ENCODE data around the gene TMEM238L. TPM values are rescaled to one million over a fixed set of nuclear protein-coding genes. Genes with fewer than 3 reads are reported as not detected.

TMEM238L gene
- total RNA-seq, 4 donors from 2014 or later, result 16.3 to 45.3 (median 25.4) TPM

DNA sequence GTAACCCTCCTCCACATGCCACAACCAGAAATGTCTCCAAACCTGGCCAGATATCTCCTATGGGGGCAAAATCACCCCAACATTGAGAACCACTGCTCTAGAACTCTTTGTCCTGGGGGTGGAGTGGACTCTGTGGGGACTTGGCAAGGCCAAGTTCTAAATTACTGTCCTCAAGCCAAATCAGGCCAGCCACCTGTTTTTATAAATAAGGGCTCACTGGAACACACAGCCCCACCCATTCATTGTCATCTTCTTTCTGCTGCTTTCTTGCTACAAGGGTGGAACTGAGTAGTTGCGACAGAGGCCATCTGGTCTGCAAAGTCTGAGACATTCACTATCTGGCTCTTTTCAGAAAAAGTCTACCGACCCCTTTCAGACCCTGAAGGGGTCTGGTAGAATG lies 47.3 kb downstream of the TMEM238L start:
- TF ChIP-seq, protein P1, sequence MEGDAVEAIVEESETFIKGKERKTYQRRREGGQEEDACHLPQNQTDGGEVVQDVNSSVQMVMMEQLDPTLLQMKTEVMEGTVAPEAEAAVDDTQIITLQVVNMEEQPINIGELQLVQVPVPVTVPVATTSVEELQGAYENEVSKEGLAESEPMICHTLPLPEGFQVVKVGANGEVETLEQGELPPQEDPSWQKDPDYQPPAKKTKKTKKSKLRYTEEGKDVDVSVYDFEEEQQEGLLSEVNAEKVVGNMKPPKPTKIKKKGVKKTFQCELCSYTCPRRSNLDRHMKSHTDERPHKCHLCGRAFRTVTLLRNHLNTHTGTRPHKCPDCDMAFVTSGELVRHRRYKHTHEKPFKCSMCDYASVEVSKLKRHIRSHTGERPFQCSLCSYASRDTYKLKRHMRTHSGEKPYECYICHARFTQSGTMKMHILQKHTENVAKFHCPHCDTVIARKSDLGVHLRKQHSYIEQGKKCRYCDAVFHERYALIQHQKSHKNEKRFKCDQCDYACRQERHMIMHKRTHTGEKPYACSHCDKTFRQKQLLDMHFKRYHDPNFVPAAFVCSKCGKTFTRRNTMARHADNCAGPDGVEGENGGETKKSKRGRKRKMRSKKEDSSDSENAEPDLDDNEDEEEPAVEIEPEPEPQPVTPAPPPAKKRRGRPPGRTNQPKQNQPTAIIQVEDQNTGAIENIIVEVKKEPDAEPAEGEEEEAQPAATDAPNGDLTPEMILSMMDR (IDR thresholded peaks at IDR 0.05), result no peak
- no peak for TF ChIP-seq POLR2A (IDR thresholded peaks at IDR 0.05)
- H3K27ac ChIP-seq, result peak overlapping the region in 1 of 4 donors; percentile 45
- H3K4me1 ChIP-seq, result no peaks in the 10 kb centered on the region
- H3K36me3 ChIP-seq, result no peaks in the 10 kb centered on the region
- H3K27me3 ChIP-seq, result no peaks in the 10 kb centered on the region
- no peak for DNase-seq
- H3K9me3 ChIP-seq, result no peaks in the 10 kb centered on the region
- no peak overlapping the region for H3K4me3 ChIP-seq

- Histone ChIP-seq H3K9me3 (no peaks in the 10 kb centered on the region), H3K27me3 (no peaks in the 10 kb centered on the region), H3K36me3 (no peaks in the 10 kb centered on the region), H3K4me3 (no peak overlapping the region), H3K4me1 (no peaks in the 10 kb centered on the region), H3K27ac (peak overlapping the region in 1 of 4 donors; percentile 45)
- DNase-seq, result no peak
- TF ChIP-seq POLR2A (IDR thresholded peaks at IDR 0.05), result no peak
- TF ChIP-seq, protein P1 (IDR thresholded peaks at IDR 0.05), result no peak
Measured at GRCh38 chr17:10756185-10756584, 47.7 kb downstream of the TMEM238L start.

GRCh38 chr17:10755592-10756127 lies 48.2 kb downstream of the TMEM238L start:
- no peak for DNase-seq
- no peaks in the 10 kb centered on the region for H3K4me1 ChIP-seq

DNA sequence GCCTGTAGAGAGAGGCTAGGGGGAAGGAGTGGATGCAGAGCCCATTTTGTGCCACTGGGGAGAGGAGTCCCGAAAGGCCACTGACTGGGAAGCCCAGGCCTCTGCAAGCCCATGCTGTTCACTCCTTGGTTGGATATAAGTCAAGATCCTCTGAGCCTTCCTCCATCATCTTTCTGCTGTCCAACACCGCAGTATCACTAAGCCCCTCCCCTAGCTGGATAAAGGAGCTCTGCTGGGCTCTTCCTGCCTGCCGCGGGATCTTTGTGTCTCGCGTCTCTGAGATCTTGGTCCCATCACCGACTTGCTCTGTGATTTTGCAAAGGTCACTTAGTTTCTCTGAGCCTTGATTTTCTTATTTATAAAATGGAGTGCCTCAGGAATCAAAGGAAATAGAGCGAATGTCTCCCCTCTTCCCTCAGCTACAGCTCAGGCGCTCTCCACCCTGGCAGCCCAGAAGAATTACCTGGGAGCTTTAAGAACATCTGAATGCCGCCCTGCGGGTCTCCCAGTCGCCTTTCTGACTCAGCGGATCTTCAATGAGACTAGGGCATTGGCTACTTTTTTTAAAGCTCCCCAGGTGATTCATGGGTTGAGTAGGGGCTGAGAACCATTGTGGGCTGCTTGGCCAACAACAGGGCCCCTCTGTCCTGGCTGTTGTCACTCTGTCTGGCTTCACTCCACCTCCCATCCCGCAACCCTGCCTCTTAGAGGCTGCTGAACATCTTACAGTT lies 48.9 kb downstream of the TMEM238L start:
- Histone ChIP-seq H3K27me3 (no peaks in the 10 kb centered on the region), H3K27ac (no peak overlapping the region), H3K4me3 (no peak overlapping the region), H3K36me3 (no peaks in the 10 kb centered on the region), H3K4me1 (no peaks in the 10 kb centered on the region), H3K9me3 (no peaks in the 10 kb centered on the region)
- DNase-seq, result no peak
- TF ChIP-seq, protein P1 (IDR thresholded peaks at IDR 0.05), result no peak
- TF ChIP-seq POLR2A (IDR thresholded peaks at IDR 0.05), result no peak

More at GRCh38 chr17:10755592-10756127, 48.2 kb downstream of the TMEM238L start:
- Histone ChIP-seq H3K9me3 (no peaks in the 10 kb centered on the region), H3K36me3 (no peaks in the 10 kb centered on the region), H3K4me3 (no peak overlapping the region), H3K27me3 (no peaks in the 10 kb centered on the region), H3K27ac (peak overlapping the region in 1 of 4 donors; percentile 45)
- no peak for TF ChIP-seq POLR2A (IDR thresholded peaks at IDR 0.05)
- TF ChIP-seq, protein P1 (IDR thresholded peaks at IDR 0.05), result no peak

- H3K4me3 ChIP-seq, result no peak overlapping the region
- no peaks in the 10 kb centered on the region for H3K9me3 ChIP-seq
- peak in 1 of 3 donors; percentile 69 for DNase-seq
- no peaks in the 10 kb centered on the region for H3K4me1 ChIP-seq
- no peaks in the 10 kb centered on the region for H3K36me3 ChIP-seq
- TF ChIP-seq, protein P1 (IDR thresholded peaks at IDR 0.05), result peak in 3 of 6 experiments; percentile 32 to 50 (median 36)
- TF ChIP-seq POLR2A (IDR thresholded peaks at IDR 0.05), result no peak
- no peak overlapping the region for H3K27ac ChIP-seq
- H3K27me3 ChIP-seq, result no peaks in the 10 kb centered on the region
Measured at GRCh38 chr17:10754109-10754508, 49.8 kb downstream of the TMEM238L start.
